OCI-LY7 (cell line): ENCODE results near the gene ACTN2. TPM values are rescaled to one million over a fixed set of nuclear protein-coding genes. Genes with fewer than 3 reads are reported as not detected.

Experiments used
- BruUV-seq: library from RNA; stranded (reverse); fragments of 400-500 nt; replicated peaks from 2 replicates; lab custom pipeline; 2021; lab: Mats Ljungman, UMichigan
- CTCF ChIA-PET: fragments of 300-600 bp; sonication (Branson Sonifier 250); formaldehyde crosslinking; loops from one replicate; lab custom pipeline; 2022; ENCODE audit warnings: antibody characterized with exemption; ENCODE audit not compliant: unreplicated experiment; lab: Charles Lee
- POLR2A ChIA-PET: fragments of 300-600 bp; sonication (Branson Sonifier 250); formaldehyde crosslinking; loops from one replicate; lab custom pipeline; 2022; ENCODE audit warnings: antibody characterized with exemption; lab: Charles Lee
- DNase-seq: peaks from one replicate; pipeline ENCODE4 v3.0.0-alpha.2; 2015; ENCODE audit warnings: low spot score
- H2AFZ ChIP-seq: fragments of 200-600 bp; sonication (generic), shearing (Covaris generic); 2 replicates; pipeline ENCODE4 v1.6.1; 2014; ENCODE audit warnings: mild to moderate bottlenecking, antibody characterized with exemption, low read length, moderate library complexity
- H3K27ac ChIP-seq: fragments of 200-600 bp; sonication (generic); 2 replicates; pipeline ENCODE4 v1.5.1; 2014; ENCODE audit warnings: mixed run types, low read depth, mild to moderate bottlenecking, moderate library complexity, low read length, inconsistent platforms; ENCODE audit not compliant: poor library complexity, severe bottlenecking
- H3K36me3 ChIP-seq: fragments of 200-600 bp; sonication (generic); 2 replicates; pipeline ENCODE4 v1.6.1; 2014; ENCODE audit warnings: mild to moderate bottlenecking, antibody characterized with exemption, low read length, moderate library complexity, mixed read lengths; ENCODE audit not compliant: insufficient read depth
- H3K4me1 ChIP-seq: fragments of 200-600 bp; sonication (generic); 2 replicates; pipeline ENCODE4 v1.5.1; 2014; ENCODE audit warnings: mild to moderate bottlenecking, low read length; ENCODE audit not compliant: insufficient read depth, poor library complexity, severe bottlenecking
- H3K4me2 ChIP-seq: fragments of 200-600 bp; sonication (generic); 2 replicates; pipeline ENCODE4 v1.6.1; 2014; ENCODE audit warnings: mild to moderate bottlenecking, low read length
- H3K4me3 ChIP-seq: fragments of 200-600 bp; sonication (generic); 2 replicates; pipeline ENCODE4 v1.5.1; 2014; ENCODE audit warnings: mild to moderate bottlenecking, low read depth, low read length; ENCODE audit not compliant: poor library complexity, severe bottlenecking
- H3K79me2 ChIP-seq: fragments of 200-600 bp; sonication (generic); 2 replicates; pipeline ENCODE4 v1.6.1; 2016; ENCODE audit warnings: low read depth, mild to moderate bottlenecking, low read length, moderate library complexity, mixed read lengths; ENCODE audit not compliant: insufficient read depth
- H3K9me2 ChIP-seq: fragments of 200-600 bp; sonication (generic); 2 replicates; pipeline ENCODE4 v1.6.1; 2016; ENCODE audit warnings: mild to moderate bottlenecking, low read length, mixed read lengths; ENCODE audit not compliant: insufficient read depth
- H3K9me3 ChIP-seq: fragments of 200-600 bp; sonication (generic); 2 replicates; pipeline ENCODE4 v1.6.1; 2014; ENCODE audit warnings: mild to moderate bottlenecking, mixed run types, low read length, mixed read lengths
- H4K20me1 ChIP-seq: fragments of 200-600 bp; sonication (generic); 2 replicates; pipeline ENCODE4 v1.6.1; 2014; ENCODE audit warnings: mild to moderate bottlenecking, antibody characterized with exemption, low read length, moderate library complexity, mixed read lengths; ENCODE audit not compliant: insufficient read depth
- EZH2phosphoT487 ChIP-seq: fragments of 200-600 bp; sonication (generic); IDR thresholded peaks from 2 replicates; pipeline ENCODE4 v1.6.1; 2018; ENCODE audit warnings: low read depth, borderline replicate concordance, mild to moderate bottlenecking, mixed run types, antibody characterized with exemption, low read length, moderate library complexity, mixed read lengths
- intact Hi-C: fragments of 100-400 bp; cut with micrococcal nuclease; formaldehyde crosslinking; loops from one replicate; pipeline ENCODE4 v1.10.0; 2022; ENCODE audit not compliant: unreplicated experiment
- total RNA-seq, 2 experiments: library from RNA; depleted of rRNA in 1 of 2; stranded (reverse); fragments of >200 nt in 1 of 2; shearing (Covaris generic) in 1 of 2; gene quantifications; 2 replicates each; pipeline ENCODE4 v1.2.3, GENCODE V29; 2014 to 2022
- TF ChIP-seq, protein P1 (sequence below): fragments of 200-600 bp; sonication (generic); conservative IDR thresholded peaks from 2 replicates; pipeline ENCODE4 v1.5.1; 2014; ENCODE audit warnings: mild to moderate bottlenecking, antibody characterized with exemption, low read length, moderate library complexity, mixed read lengths

Gene ACTN2
- total RNA-seq, 2 experiments from 2014 or later, result not detected

GRCh38 chr1:236720611-236721010 lies 34.3 kb downstream of the ACTN2 start:
- BruUV-seq, result no TSS peak
- Histone ChIP-seq H3K79me2 (no peaks in the 10 kb centered on the region), H3K9me3 (no peaks in the 10 kb centered on the region), H3K36me3 (no peaks in the 10 kb centered on the region), H4K20me1 (no peaks in the 10 kb centered on the region), H3K4me2 (no peak overlapping the region), H3K4me1 (no peaks in the 10 kb centered on the region), H3K4me3 (no peak overlapping the region), H2AFZ (no peak overlapping the region), H3K27ac (no peak overlapping the region), H3K9me2 (no peaks in the 10 kb centered on the region)
- ChIA-PET POLR2A (interaction anchor here (0.6 kb wide), 1 partner anchor 26 kb away, joined by 7 read pairs; no protein-coding TSS in a partner anchor), CTCF (no interaction called here)
- intact Hi-C loops, result no loop called here
- no peak for DNase-seq
- no peak for TF ChIP-seq EZH2phosphoT487
- TF ChIP-seq, protein P1, sequence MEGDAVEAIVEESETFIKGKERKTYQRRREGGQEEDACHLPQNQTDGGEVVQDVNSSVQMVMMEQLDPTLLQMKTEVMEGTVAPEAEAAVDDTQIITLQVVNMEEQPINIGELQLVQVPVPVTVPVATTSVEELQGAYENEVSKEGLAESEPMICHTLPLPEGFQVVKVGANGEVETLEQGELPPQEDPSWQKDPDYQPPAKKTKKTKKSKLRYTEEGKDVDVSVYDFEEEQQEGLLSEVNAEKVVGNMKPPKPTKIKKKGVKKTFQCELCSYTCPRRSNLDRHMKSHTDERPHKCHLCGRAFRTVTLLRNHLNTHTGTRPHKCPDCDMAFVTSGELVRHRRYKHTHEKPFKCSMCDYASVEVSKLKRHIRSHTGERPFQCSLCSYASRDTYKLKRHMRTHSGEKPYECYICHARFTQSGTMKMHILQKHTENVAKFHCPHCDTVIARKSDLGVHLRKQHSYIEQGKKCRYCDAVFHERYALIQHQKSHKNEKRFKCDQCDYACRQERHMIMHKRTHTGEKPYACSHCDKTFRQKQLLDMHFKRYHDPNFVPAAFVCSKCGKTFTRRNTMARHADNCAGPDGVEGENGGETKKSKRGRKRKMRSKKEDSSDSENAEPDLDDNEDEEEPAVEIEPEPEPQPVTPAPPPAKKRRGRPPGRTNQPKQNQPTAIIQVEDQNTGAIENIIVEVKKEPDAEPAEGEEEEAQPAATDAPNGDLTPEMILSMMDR, result no peak

GRCh38 chr1:236724049-236724448 lies 37.8 kb downstream of the ACTN2 start:
- Histone ChIP-seq H3K36me3 (no peaks in the 10 kb centered on the region), H3K9me2 (no peaks in the 10 kb centered on the region), H3K79me2 (no peaks in the 10 kb centered on the region), H3K4me2 (no peak overlapping the region), H3K9me3 (no peaks in the 10 kb centered on the region), H4K20me1 (no peaks in the 10 kb centered on the region), H2AFZ (no peak overlapping the region), H3K4me1 (no peaks in the 10 kb centered on the region), H3K4me3 (no peak overlapping the region), H3K27ac (no peak overlapping the region)
- TF ChIP-seq, protein P1, result no peak
- no peak for TF ChIP-seq EZH2phosphoT487
- DNase-seq, result no peak
- CTCF ChIA-PET, result no interaction called here
- intact Hi-C loops, result no loop called here
- POLR2A ChIA-PET, result interaction anchor here (0.7 kb wide), 1 partner anchor 582 kb away, joined by 3 read pairs; no protein-coding TSS in a partner anchor
- no TSS peak for BruUV-seq

GRCh38 chr1:236724506-236724905 lies 38.2 kb downstream of the ACTN2 start:
- Histone ChIP-seq H3K9me2 (no peaks in the 10 kb centered on the region), H3K27ac (no peak overlapping the region), H3K79me2 (no peaks in the 10 kb centered on the region), H3K4me2 (no peak overlapping the region), H2AFZ (no peak overlapping the region), H3K4me3 (no peak overlapping the region), H3K36me3 (no peaks in the 10 kb centered on the region), H3K9me3 (no peaks in the 10 kb centered on the region), H4K20me1 (no peaks in the 10 kb centered on the region), H3K4me1 (no peaks in the 10 kb centered on the region)
- BruUV-seq, result no TSS peak
- TF ChIP-seq EZH2phosphoT487, result no peak
- TF ChIP-seq, protein P1, result no peak
- intact Hi-C loops, result no loop called here
- DNase-seq, result no peak
- CTCF ChIA-PET, result no interaction called here
- POLR2A ChIA-PET, result interaction anchor here (0.7 kb wide), 1 partner anchor 581 kb away, joined by 3 read pairs; no protein-coding TSS in a partner anchor
